ENCODE measurements around the gene HFM1.
A peak's percentile ranks its signal among the peaks of the same experiment; 100 is the strongest.
"Not testable (repeated sequence)": the region's sequence is repeated elsewhere in the genome, so short reads cannot be mapped to it uniquely, and the experiment has no call there.

The HFM1 gene, protein sequence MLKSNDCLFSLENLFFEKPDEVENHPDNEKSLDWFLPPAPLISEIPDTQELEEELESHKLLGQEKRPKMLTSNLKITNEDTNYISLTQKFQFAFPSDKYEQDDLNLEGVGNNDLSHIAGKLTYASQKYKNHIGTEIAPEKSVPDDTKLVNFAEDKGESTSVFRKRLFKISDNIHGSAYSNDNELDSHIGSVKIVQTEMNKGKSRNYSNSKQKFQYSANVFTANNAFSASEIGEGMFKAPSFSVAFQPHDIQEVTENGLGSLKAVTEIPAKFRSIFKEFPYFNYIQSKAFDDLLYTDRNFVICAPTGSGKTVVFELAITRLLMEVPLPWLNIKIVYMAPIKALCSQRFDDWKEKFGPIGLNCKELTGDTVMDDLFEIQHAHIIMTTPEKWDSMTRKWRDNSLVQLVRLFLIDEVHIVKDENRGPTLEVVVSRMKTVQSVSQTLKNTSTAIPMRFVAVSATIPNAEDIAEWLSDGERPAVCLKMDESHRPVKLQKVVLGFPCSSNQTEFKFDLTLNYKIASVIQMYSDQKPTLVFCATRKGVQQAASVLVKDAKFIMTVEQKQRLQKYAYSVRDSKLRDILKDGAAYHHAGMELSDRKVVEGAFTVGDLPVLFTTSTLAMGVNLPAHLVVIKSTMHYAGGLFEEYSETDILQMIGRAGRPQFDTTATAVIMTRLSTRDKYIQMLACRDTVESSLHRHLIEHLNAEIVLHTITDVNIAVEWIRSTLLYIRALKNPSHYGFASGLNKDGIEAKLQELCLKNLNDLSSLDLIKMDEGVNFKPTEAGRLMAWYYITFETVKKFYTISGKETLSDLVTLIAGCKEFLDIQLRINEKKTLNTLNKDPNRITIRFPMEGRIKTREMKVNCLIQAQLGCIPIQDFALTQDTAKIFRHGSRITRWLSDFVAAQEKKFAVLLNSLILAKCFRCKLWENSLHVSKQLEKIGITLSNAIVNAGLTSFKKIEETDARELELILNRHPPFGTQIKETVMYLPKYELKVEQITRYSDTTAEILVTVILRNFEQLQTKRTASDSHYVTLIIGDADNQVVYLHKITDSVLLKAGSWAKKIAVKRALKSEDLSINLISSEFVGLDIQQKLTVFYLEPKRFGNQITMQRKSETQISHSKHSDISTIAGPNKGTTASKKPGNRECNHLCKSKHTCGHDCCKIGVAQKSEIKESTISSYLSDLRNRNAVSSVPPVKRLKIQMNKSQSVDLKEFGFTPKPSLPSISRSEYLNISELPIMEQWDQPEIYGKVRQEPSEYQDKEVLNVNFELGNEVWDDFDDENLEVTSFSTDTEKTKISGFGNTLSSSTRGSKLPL (N-terminal part only)
- total RNA-seq, result 0 reads per million in 3 experiments

DNA sequence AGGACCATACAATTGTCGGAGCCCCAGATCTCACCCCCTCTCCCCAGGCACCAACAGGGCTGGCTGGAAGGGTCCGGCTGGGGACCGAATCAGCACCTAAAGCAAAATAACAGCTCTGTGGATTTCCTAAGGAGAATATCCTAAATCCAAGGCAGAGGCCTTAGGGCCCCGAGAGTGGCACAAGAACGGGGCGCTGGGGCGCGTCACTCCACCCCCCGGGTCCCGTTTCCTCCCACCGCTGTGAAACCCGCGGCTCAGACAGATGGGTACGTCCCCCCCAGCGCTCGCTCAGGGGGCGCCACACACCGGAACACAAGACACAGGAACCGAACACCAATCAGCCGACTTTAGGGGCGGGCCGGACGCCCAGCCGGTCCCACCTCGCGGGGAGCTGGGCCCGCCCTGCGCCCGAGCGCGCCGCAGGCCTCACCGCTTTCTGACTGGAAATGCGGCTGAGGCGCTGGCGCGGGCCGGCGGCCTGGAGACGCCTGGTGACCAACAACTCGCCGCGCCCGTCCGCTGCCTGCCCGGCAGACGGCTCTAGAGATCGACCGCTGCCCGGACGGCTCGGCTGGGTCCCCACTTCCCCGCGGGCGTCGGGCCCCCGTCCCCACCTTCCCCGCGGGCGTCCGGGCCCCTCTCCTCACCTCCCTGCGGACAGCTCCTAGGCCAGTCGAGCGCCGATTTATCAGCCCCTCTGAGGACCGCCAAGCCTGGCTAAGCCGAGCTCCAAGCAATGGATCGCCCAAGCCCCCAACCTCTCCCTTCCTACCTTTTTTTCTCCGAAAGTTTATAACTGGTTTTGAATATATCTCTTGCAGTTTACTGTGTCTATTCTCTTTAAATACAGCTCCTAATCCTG, at the start of gene HFM1:
TSS of gene HFM1 (minus strand) at position 687 of the 862 bp plus-strand sequence. CDS start 3,755 bp downstream, outside the sequence.
- peak; percentile 10 for DNase-seq

DNA sequence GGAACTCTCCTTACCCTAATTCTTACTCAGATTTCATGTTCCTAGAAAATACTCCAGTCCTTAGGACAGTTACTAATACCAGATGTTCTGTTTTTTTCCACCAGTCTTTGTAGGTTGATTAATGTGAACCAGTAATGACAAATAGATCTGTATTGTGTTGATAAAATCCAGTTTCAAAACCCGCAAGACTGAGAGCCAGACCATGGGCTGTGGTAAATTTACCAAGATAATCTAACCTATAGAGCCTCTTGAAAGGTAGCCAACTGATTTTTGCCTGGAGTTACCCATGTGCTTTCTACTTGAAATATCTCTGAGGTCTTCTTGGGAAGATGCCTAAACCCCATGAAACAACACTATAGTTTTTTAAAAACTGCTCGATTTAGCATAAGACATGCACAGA, 49.5 kb upstream of the HFM1 start:
- no peak for DNase-seq

DNA sequence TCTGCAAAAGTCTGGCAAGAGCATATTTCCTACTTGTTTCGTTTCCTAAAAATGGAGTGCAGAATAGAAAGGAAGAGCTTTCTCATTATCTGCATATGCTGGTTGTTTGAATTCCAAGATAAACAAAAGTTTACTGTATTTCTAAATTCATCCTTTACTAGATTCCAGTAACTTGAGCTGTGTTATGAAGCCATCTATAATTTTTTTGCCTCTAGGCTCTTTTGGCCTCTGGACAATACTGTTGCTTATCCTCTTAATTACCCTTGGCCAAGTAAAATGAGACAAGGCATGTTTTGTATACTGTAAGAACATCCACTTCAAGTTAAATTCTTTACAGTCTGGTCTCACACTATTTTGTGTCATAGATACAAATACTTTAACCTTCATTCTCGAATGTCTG, 45.6 kb upstream of the HFM1 start:
- DNase-seq, result no peak

DNA sequence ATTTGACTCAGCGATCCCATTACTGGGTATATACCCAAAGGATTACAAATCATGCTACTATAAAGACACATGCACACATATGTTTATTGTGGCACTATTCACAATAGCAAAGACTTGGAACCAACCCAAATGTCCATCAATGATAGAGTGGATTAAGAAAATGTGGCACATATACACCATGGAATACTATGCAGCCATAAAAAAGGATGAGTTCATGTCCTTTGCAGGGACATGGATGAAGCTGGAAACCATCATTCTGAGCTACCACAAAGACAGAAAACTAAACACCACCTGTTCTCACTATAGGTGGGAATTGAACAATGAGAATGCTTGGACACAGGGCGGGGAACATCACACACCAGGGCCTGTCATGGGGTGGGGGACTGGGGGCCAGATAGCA, 43.1 kb upstream of the HFM1 start:
- not testable (repeated sequence) for DNase-seq

DNA sequence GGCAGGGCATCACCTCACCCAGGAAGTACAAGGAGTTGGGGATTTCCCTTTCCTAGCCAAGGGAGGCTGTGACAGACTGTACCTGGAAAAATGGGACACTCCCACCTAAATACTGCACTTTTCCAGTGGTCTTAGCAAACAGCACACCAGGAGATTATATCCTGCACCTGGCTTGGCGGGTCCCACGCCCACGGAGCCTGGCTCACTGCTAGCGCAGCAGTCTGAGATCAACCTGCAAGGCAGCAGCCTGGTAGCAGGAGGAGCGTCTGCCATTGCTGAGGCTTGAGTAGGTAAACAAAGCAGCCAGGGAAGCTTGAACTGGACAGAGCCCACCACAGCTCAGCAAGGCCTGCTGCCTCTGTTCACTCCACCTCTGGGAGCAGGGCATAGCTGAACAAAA, 37.3 kb upstream of the HFM1 start:
- not testable (repeated sequence) for DNase-seq

DNA sequence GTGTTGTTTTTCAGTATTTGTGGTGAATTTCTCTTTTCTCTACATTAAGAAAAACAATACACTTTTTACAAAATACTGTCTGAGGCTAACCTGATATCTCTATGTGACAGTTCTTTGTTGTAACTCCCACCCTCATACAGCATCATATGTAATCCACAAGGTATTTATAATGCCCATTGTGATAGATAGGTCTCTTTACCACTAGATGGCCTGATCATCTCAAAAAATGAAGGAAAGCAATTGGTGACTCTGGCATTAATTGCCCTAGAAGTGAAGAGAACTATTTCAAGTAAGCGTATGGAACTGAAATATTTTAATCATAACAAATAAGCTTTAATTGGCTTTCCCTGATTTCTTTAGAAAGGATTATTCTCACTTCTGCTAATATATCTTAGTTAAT, 36.2 kb upstream of the HFM1 start:
- no peak for DNase-seq

DNA sequence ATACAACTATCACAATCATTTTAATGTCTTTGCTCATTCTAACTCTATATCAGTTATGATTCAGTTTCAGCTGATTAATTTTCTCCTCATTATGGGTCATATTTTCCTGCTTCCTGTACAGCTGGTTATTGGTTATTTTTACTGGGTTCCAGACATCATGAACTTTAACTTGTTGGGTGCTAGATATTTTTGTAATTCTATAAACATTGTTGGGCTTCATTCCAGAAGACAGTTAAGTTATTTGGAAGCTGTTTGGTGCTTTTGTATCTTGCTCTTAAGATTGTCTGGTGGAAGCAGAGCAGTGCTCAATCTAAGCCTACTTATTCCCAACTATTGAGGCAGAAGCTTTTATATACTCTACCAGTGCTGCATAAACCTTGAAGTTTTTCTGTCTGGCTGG, 34.4 kb upstream of the HFM1 start:
- DNase-seq, result no peak

DNA sequence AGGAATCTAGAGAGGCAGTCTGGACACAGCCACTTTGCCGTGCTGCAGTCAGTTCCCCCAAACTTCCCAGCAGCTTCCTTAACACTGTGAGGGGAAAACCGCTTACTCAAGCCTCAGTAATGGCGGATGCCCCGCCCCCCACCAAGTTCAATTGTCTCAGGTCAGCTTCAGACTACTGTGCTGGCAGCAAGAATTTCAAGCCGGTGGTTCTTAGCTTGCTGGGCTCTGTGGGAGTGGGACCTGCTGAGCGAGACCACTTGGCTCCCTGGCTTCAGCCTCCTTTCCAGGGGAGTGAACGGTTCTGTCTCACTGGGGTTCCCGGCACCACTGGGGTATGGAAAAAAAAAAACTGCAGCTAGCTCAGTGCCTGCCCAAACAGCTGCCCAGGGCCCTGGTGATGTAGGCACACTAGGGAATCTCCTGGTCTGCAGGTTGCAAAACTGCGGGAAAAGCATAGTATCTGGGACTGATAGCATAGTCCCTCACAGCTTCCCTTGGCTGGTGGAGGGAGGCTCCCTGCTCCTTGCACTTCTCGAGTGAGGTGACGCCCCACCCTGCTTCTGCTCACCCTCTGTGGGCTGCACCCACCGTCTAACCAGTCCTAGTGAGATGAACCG, 23.7 kb upstream of the HFM1 start:
- no peak for DNase-seq

DNA sequence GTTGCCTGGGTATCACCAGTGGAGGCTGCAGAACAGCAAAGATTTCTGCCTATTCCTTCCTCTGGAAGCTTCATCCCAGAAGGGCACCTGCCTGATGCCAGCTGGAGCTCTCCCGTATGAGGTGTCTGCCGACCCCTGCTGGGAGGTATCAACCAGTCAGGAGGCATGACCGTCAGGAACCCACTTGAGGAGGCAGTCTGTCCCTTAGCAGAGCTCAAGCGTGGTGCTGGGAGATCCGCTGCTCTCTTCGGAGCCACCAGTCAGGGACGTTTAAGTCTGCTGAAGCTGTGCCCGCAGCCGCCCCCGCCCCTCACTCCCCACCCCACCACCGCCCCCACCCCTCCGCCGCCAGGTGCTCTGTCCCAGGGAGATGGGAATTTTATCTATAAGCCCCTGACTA, 23.1 kb upstream of the HFM1 start:
- DNase-seq, result no peak

DNA sequence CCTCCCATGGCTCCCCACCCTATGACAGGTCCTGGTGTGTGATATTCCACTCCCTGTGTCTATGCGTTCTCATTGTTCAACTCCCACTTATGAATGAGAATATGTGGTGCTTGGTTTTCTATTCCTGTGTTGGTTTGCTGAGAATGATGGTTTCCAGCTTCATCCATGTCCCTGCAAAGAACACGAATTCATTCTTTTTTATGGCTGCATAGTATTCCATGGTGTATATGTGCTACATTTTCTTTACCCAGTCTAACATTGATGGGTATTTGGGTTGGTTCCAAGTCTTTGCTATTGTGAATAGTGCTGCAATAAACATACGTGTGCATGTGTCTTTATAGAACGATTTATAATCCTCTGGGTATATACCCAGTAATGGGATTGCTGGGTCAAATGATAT, 17.9 kb upstream of the HFM1 start:
- DNase-seq, result not testable (repeated sequence)

DNA sequence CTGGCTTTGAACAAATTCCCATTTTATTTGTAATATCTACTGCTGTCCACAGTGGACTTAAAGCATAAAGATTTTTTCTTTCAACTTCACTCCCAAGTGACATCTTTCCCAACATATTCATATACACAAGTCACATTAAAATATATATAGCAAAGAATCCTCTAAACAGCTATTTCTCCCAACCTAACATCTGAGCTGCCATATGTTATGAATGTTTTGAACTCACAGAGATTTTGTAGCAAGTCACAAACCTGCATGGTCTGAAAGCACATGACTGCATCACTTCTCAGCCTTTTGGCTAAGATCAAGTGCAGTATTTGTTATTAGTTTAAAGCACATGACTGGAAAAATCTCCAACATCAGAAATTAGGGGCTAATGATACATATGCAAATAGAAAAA, 7.7 kb upstream of the HFM1 start:
- DNase-seq, result no peak

DNA sequence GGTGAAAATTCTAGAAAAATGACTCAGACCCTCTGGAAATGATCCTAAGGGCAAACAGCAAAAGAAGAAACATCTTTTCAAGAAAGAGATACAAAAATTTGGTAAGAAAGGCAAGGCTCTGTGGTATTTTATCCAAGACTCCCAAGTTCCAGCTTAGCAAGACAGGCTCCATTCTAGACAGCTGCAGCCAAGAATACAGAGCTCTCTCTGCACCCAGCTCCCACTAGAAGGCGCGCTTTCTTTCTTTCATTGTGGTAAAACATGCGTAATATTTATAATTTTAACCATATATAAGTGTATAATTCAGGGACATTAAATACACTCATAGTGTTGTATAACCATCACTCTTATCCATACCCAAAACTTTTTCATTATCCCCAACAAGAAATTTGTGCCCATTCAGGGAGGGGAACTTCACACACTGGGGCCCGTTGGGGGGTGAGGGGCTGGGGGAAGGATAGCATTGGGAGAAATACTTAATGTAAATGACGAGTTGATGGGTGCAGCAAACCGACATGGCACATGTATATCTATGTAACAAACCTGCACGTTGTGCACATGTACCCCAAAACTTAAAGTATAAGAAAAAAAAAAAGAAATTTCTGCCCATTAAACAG, 2.2 kb upstream of the HFM1 start:
- DNase-seq, result no peak

DNA sequence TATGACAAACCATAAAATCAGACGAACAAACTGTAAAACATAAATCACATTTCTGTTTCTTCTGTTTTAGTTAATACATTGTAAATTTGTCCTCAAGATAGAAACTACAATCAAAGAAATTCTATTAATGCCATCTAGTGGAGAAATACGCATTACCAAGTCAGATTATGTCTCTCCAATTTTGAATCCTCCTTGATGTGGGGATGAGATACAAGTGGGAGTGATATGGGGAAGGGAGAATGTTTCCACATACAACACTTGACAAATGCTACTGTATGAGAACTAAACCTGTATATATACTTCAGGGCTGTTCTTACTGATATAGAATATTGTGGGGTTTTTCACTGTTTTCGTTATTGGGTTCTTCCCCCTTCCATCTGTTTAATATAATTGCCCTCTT, 2.6 kb downstream of the HFM1 start:
- DNase-seq, result no peak

DNA sequence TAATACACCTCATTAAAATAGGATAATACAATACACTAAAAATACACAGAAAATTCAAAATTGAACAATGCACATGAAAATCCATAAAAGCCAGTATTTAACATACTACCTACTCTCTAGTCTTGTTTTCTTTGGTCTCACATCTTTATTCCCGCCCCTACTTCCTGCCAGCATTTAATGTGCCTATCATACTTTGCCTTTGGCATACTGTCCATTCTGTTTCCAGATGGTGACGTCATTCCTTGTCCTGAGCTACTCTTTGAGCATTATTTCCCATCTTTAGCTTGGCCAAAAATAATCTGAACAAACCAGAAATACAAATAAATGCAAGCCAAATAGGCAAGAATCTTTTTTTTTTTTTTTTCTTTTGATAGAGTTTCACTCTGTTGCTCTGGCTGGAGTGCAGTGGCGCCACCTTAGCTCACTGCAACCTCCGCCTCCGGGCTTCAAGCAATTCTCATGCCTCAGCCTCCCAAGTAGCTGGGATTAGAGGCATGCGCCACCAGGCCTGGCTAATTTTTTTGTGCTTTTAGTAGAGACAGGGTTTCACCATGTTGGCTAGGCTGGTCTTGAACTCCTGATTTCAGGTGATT, 4.4 kb downstream of the HFM1 start:
- DNase-seq, result no peak

DNA sequence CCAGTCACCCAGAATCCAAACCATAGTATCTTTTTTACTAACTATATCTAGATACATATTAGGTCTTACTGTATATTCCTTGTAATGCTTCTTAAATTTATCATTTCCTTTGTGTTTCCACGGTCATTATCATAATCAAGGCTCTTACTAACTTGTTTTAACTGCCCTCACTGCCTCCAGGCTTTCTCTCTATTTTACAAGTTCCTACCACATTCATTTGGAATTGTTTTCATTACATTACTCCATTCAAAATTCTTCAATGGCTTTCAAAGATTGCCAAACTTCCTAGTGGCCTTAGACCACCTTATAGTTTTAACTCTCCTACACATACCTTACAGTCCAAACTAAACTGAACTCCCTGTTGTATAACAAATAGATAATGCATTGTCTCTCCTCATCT, 6.3 kb downstream of the HFM1 start:
- DNase-seq, result no peak

DNA sequence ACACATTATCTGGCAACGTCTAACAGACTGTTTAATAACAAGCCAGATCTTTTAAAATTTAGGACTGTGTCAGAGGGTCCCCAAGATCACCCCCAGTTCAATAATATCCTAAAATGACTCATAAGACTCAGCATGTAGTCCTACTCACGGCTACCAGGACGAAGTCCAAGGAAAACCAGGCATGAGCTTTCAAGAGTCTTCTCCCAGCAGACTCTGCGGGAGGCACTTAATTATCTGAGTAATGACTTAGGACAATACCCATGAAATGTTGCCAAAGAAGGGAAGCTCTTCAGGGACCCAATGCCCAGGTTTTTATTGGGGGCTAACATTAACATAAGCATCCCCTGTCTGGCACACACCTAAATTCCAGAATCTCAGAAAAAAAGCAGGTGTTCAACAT, 7.0 kb downstream of the HFM1 start:
- no peak for DNase-seq

DNA sequence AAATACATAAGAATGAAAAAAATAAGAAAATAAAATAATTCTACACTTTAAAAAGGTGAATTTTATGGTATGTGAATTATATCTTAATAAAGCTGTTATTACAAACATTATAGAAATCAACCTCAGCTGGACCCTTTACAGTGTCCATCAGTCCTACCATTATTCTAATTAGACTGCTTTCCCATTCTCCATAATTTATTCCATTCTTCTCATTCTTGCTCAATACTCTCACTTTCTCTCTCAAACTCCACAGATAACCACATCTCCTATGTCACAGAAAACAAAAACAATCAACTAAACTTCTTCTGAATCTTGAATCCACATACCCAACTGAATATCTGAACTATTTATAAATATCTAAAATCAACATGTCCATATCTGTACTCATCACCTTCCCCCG, 11.6 kb downstream of the HFM1 start:
- no peak for DNase-seq

DNA sequence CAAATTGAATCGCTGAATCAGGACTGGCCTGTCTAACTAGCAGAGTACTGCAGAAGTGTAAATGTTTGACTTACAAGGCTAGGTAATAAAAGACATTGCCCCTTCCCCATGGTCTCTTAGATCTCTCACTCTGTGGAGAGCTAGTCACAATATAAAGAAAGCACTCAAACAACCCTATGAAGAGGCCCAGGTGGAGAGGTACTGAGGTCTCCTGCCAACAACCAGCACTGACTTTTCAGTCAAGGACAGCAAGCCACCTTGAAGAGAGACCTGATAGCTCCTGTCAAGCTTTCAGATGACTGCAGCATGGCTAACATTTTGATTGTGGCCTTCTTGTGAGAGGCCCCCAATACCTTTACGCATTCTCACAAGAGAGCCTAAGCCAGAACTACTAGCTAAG, 18.5 kb downstream of the HFM1 start:
- DNase-seq, result no peak

DNA sequence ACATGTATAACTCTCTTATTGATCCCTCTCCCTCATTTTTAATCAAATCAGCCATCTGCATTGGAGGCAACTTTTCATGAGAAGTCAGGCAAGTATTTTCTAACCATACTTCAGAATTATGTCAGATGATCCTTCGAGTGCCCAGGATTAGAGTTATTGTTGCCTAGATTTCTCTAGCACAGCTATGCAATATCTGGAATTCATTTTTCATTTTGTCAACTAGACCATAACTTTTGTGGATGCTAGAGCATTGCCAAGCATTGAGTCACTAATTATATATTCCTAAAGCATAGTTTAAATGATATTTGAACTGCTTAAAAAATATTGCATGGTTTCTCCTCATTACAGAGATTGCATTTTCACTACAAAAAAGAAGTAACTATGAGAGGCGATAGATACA, 21.2 kb downstream of the HFM1 start:
- no peak for DNase-seq

DNA sequence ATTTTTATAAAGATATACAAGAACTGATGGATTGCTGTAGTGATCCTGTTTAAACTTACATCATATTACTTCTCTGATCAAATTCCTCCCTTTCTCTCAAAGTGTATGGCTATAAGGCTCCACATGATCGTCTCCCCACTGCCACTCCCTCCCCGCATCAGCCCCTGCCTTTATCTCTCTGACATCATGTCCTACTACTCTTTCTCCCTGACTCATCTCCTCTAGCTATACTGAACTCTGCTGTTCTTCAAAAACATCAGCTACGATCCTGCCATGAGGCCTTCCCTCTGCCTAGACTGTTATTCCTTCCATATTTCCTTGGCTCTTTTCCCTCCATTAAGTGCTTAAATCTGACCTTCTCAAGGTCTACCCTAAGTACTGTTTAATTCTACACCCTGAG, 22.8 kb downstream of the HFM1 start:
- no peak for DNase-seq

DNA sequence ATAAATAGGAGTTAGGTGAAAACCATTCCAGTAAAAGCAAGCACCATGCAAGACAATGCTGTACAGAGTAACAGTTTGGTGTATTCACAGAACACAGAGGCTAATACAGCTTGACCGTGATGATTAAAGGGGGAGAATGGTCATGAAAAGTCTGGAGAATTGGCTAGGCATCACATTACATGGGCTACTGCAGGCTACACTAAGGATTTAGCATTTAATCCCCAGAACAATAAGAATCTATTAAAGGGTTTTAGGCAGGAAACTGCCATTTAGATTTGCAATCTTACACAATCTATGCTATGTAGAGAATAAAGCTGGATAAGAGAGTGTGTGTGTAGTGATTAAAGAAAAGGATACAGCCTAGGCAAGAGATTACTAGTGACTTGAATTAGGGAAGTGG, 30.6 kb downstream of the HFM1 start:
- DNase-seq, result no peak

All from central memory CD4-positive, alpha-beta T cell (primary cell).